H1 (cell line): Measurements from ENCODE around the gene SART1. TPM values are rescaled to one million over a fixed set of nuclear protein-coding genes. Genes with fewer than 3 reads are reported as not detected.

Experiments
- CTCF ChIA-PET: fragments of 300-600 bp; sonication (Branson Sonifier 250); formaldehyde crosslinking; loops from one replicate; lab custom pipeline; 2021; ENCODE audit not compliant: partially characterized antibody; lab: Charles Lee
- POLR2A ChIA-PET: fragments of 300-600 bp; sonication (Branson Sonifier 250); formaldehyde crosslinking; loops from one replicate; lab custom pipeline; 2021; ENCODE audit warnings: inconsistent platforms; ENCODE audit not compliant: partially characterized antibody; lab: Charles Lee
- DNase-seq, 2 experiments: peaks; one replicate each; pipeline versions ENCODE4 v3.0.0 to v3.0.0-alpha.2; 2010 to 2022; ENCODE audit warnings: low spot score in 2 of 2, low read depth in 1 of 2, mixed read lengths in 1 of 2
- FAIRE-seq: peaks from 2 replicates; lab custom pipeline; 2011; peaks lifted over from hg19 to GRCh38; lab: Jason Lieb, UNC
- H2AFZ ChIP-seq: 2 replicates; pipeline ENCODE4 v1.8.1; 2012; ENCODE audit warnings: low read length, inconsistent platforms
- H2AK5ac ChIP-seq: 2 replicates; pipeline ENCODE4 v1.6.1; 2013; ENCODE audit warnings: low read depth, low read length
- H2BK120ac ChIP-seq: replicated peaks from 2 replicates; pipeline ENCODE3; 2013; ENCODE audit warnings: low read depth, low read length, inconsistent platforms
- H2BK12ac ChIP-seq: 2 replicates; pipeline ENCODE4 v1.6.1; 2013; ENCODE audit warnings: low read depth, low read length
- H2BK15ac ChIP-seq: 2 replicates; pipeline ENCODE4 v1.6.1; 2013; ENCODE audit warnings: low read length
- H2BK20ac ChIP-seq: 2 replicates; pipeline ENCODE4 v1.6.1; 2013; ENCODE audit warnings: low read length
- H2BK5ac ChIP-seq: 2 replicates; pipeline ENCODE4 v1.6.1; 2013; ENCODE audit warnings: low read depth, low read length
- H3K14ac ChIP-seq: 2 replicates; pipeline ENCODE4 v1.6.1; 2013; ENCODE audit warnings: inconsistent platforms; ENCODE audit not compliant: insufficient read length
- H3K18ac ChIP-seq: 2 replicates; pipeline ENCODE4 v1.6.1; 2013; ENCODE audit warnings: low read length; ENCODE audit errors: extremely low read depth
- H3K23ac ChIP-seq: 2 replicates; pipeline ENCODE4 v1.6.1; 2013; ENCODE audit warnings: inconsistent platforms; ENCODE audit not compliant: insufficient read length
- H3K23me2 ChIP-seq: 2 replicates; pipeline ENCODE4 v1.6.1; 2013; ENCODE audit warnings: low read depth, low read length
- H3K27ac ChIP-seq: 2 replicates; pipeline ENCODE4 v1.6.1; 2011; ENCODE audit warnings: low read depth, low read length, inconsistent platforms
- H3K27me3 ChIP-seq, 4 experiments: replicated peaks in 1 of 4; 1 replicate in 1 of 4; 2 replicates in 3 of 4; pipeline versions ENCODE4 v1.6.1 to v1.8.1; 2011 to 2013; ENCODE audit warnings: low read length in 3 of 4, mild to moderate bottlenecking in 3 of 4, inconsistent platforms in 2 of 4, mixed read lengths in 2 of 4, moderate library complexity in 1 of 4; ENCODE audit not compliant: control insufficient read depth in 3 of 4, insufficient read depth in 3 of 4; ENCODE audit errors: extremely low read depth in 1 of 4
- H3K36me3 ChIP-seq, 4 experiments: 2 replicates each; pipeline versions ENCODE4 v1.6.1 to v1.8.1; 2011 to 2013; ENCODE audit warnings: mild to moderate bottlenecking in 4 of 4, low read length in 3 of 4, moderate library complexity in 2 of 4, control low read depth in 1 of 4, inconsistent platforms in 1 of 4; ENCODE audit not compliant: insufficient read depth in 4 of 4, control insufficient read depth in 2 of 4
- H3K4ac ChIP-seq: replicated peaks from 2 replicates; pipeline ENCODE3; 2013; ENCODE audit warnings: low read length, low read depth, mixed read lengths, inconsistent platforms; ENCODE audit not compliant: insufficient read length
- H3K4me1 ChIP-seq, 4 experiments: replicated peaks in 1 of 4; 1 replicate in 1 of 4; 2 replicates in 3 of 4; pipeline versions ENCODE4 v1.6.1 to v1.8.1; 2011 to 2013; ENCODE audit warnings: low read length in 3 of 4, inconsistent platforms in 2 of 4, mixed read lengths in 1 of 4; ENCODE audit not compliant: insufficient read depth in 4 of 4, control insufficient read depth in 3 of 4
- H3K4me2 ChIP-seq, 2 experiments: 2 replicates each; pipeline versions ENCODE4 v1.6.1 to v1.8.1; 2011 to 2013; ENCODE audit warnings: low read depth in 2 of 2, low read length in 2 of 2, control low read depth in 1 of 2, inconsistent platforms in 1 of 2, mild to moderate bottlenecking in 1 of 2; ENCODE audit not compliant: insufficient read depth in 1 of 2
- H3K4me3 ChIP-seq, 4 experiments: fragments of 200-600, 300-600 bp in 1 of 4; sonication (generic), shearing (Covaris generic), sonication (Bioruptor Twin) in 1 of 4; 2 replicates each; pipeline versions ENCODE4 v1.5.1 to v1.8.1; 2011 to 2016; ENCODE audit warnings: low read length in 4 of 4, low read depth in 3 of 4, control low read depth in 2 of 4, inconsistent platforms in 2 of 4, mild to moderate bottlenecking in 2 of 4, mixed read lengths in 1 of 4, moderate library complexity in 1 of 4; ENCODE audit not compliant: insufficient read depth in 2 of 4; ENCODE audit errors: extremely low read depth in 1 of 4
- H3K56ac ChIP-seq: replicated peaks from 2 replicates; pipeline ENCODE3; 2013; ENCODE audit warnings: low read depth, mild to moderate bottlenecking, mixed read lengths, low read length, inconsistent platforms; ENCODE audit not compliant: insufficient read length
- H3K79me1 ChIP-seq: 2 replicates; pipeline ENCODE4 v1.6.1; 2013; ENCODE audit warnings: low read depth, low read length, control low read depth
- H3K79me2 ChIP-seq, 2 experiments: 2 replicates each; pipeline versions ENCODE4 v1.6.1 to v1.8.1; 2012 to 2013; ENCODE audit warnings: low read length in 2 of 2, mild to moderate bottlenecking in 2 of 2, inconsistent platforms in 1 of 2; ENCODE audit not compliant: insufficient read depth in 2 of 2, control insufficient read depth in 1 of 2
- H3K9ac ChIP-seq, 4 experiments: replicated peaks in 1 of 4; 1 replicate in 1 of 4; 2 replicates in 3 of 4; pipeline versions ENCODE4 v1.6.1 to v1.8.1; 2011 to 2013; ENCODE audit warnings: low read depth in 3 of 4, low read length in 3 of 4, control low read depth in 2 of 4, mild to moderate bottlenecking in 2 of 4, moderate library complexity in 2 of 4, inconsistent platforms in 1 of 4; ENCODE audit errors: extremely low read depth in 1 of 4
- H3K9me3 ChIP-seq, 2 experiments: 2 replicates each; pipeline versions ENCODE4 v1.6.1 to v1.8.1; 2012 to 2013; ENCODE audit warnings: mild to moderate bottlenecking in 2 of 2, moderate library complexity in 2 of 2, control low read depth in 1 of 2, inconsistent platforms in 1 of 2, low read depth in 1 of 2, low read length in 1 of 2, mixed read lengths in 1 of 2; ENCODE audit not compliant: insufficient read depth in 2 of 2
- H4K20me1 ChIP-seq, 2 experiments: replicated peaks in 1 of 2; 2 replicates each; pipeline versions ENCODE3 to v1.8.1; 2011 to 2013; ENCODE audit warnings: inconsistent platforms in 2 of 2, low read length in 2 of 2, mild to moderate bottlenecking in 1 of 2; ENCODE audit not compliant: insufficient read depth in 2 of 2, control insufficient read depth in 1 of 2
- H4K5ac ChIP-seq: 2 replicates; pipeline ENCODE4 v1.6.1; 2013; ENCODE audit warnings: low read length, low read depth, mixed read lengths, inconsistent platforms; ENCODE audit not compliant: insufficient read length
- H4K8ac ChIP-seq: 2 replicates; pipeline ENCODE4 v1.8.0; 2013; ENCODE audit warnings: mild to moderate bottlenecking, moderate library complexity, low read length, inconsistent platforms; ENCODE audit not compliant: insufficient read depth; ENCODE audit errors: extremely low read depth
- H4K91ac ChIP-seq: replicated peaks from 2 replicates; pipeline ENCODE3; 2013; ENCODE audit warnings: low read length, mixed read lengths, inconsistent platforms; ENCODE audit not compliant: insufficient read length
- BCL11A ChIP-seq, 2 experiments: IDR thresholded peaks; one replicate each; pipeline ENCODE4 v1.6.1; 2011; ENCODE audit warnings: low read depth in 2 of 2, low read length in 2 of 2, mild to moderate bottlenecking in 2 of 2
- CHD1 ChIP-seq: IDR thresholded peaks from 2 replicates; pipeline ENCODE4 v1.6.1; 2012; ENCODE audit warnings: low read depth, low read length, improper control_type of control experiment
- GABPA ChIP-seq: IDR thresholded peaks from 2 replicates; pipeline ENCODE4 v1.6.1; 2011; ENCODE audit warnings: mild to moderate bottlenecking, low read length, moderate library complexity, borderline replicate concordance; ENCODE audit not compliant: insufficient read depth
- KDM1A ChIP-seq: fragments of 200-600, 300-600 bp; sonication (generic); IDR thresholded peaks from 2 replicates; pipeline ENCODE4 v1.7.1; 2016; ENCODE audit warnings: mild to moderate bottlenecking, low read length, borderline replicate concordance
- POU5F1 ChIP-seq: IDR thresholded peaks from 2 replicates; pipeline ENCODE4 v1.6.1; 2011; ENCODE audit warnings: low read depth, mild to moderate bottlenecking, low read length, moderate library complexity
- RNF2 ChIP-seq: fragments of 200-900, 300-1000 bp; sonication (generic); IDR thresholded peaks from 2 replicates; pipeline ENCODE4 v1.7.1; 2016; ENCODE audit warnings: borderline replicate concordance, low read depth, mild to moderate bottlenecking, antibody characterized with exemption, low read length; ENCODE audit not compliant: poor library complexity, severe bottlenecking; ENCODE audit errors: missing control alignments
- SRF ChIP-seq: IDR thresholded peaks from 2 replicates; pipeline ENCODE4 v1.6.1; 2011; ENCODE audit warnings: mild to moderate bottlenecking, low read depth, low read length, moderate library complexity
- WGBS, 2 experiments: shearing (Covaris generic) in 1 of 2; methylation state at CpG; one replicate each; pipeline versions ENCODE4 v1.1.6 to v1.1.7; 2013 to 2015; ENCODE audit warnings: low lambda C conversion rate in 2 of 2, mixed read lengths in 2 of 2, inconsistent platforms in 1 of 2, low coverage in 1 of 2, missing lambda C conversion rate in 1 of 2; ENCODE audit not compliant: insufficient replicate concordance in 2 of 2, insufficient coverage in 1 of 2, insufficient read length in 1 of 2; ENCODE audit errors: extremely low coverage in 1 of 2, missing lambda C conversion rate in 1 of 2; 5-methylcytosine and 5-hydroxymethylcytosine counted together
- polyA plus RNA-seq, 7 experiments: library from polyadenylated mRNA; depleted of rRNA in 3 of 7; stranded (reverse) in 5 of 7; unstranded in 2 of 7; fragments of >200 nt in 5 of 7; fragments of 200-250 nt in 2 of 7; gene quantifications; 1 replicate in 5 of 7; 2 replicates in 1 of 7; 4 replicates in 1 of 7; pipeline versions ENCODE4 v1.2.1 to v1.2.3, GENCODE V29; 2011 to 2013; ENCODE audit warnings: missing spikeins in 2 of 7, mixed read lengths in 2 of 7
- total RNA-seq: library from RNA; stranded (reverse); fragmentation: NEBNext Ultra II Directional; extraction: Animal tissue kit (Norgen Biotek cat#: 25700); gene quantifications from 2 replicates; pipeline ENCODE4 v1.2.1, GENCODE V29; 2021
- TF ChIP-seq, protein P1 (sequence below): IDR thresholded peaks from 2 replicates; pipeline ENCODE4 v1.6.1; 2012; ENCODE audit warnings: low read length, inconsistent platforms

Gene SART1
- total and polyA plus RNA-seq, 2 of the 8 experiments (the other 6 are each of a cell fraction or from before 2014, with no cell fraction given), result 9.7 to 46.1 TPM

DNA sequence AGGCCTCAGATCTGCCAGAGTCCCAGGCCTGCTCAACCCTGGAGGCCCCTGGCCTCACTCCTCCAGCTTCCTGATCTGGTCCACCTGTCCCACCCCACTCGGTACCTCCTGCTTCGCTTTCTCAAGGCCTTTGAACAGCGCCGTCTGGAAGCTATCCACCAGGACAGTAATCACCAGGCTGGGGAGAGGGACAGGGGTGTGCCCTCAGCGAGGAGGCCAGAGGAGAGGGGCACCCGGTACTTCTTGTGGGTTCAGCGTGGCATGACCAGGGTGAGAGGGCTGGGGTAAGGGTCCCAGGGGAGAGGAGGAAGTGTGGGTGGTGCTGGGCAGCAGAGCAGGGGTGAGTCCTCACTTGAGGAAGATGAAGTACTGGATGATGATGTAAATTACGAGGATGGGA lies 58.7 kb downstream of the SART1 start:
- no peak for DNase-seq
- 78% methylated on average over 8 of the region's 8 CpGs; no CpG with 5 or more reads in 1 of the 2 experiments for WGBS, 2 experiments
- no peak overlapping the region for H2AK5ac ChIP-seq
- TF ChIP-seq CHD1 (no peak), GABPA (no peak), KDM1A (no peak), RNF2 (no peak), POU5F1 (no peak), BCL11A (IDR thresholded peaks at IDR 0.05; ENCODE audit: low read depth in 2 of 2, low read length in 2 of 2) (no peak), SRF (no peak)
- TF ChIP-seq, protein P1, sequence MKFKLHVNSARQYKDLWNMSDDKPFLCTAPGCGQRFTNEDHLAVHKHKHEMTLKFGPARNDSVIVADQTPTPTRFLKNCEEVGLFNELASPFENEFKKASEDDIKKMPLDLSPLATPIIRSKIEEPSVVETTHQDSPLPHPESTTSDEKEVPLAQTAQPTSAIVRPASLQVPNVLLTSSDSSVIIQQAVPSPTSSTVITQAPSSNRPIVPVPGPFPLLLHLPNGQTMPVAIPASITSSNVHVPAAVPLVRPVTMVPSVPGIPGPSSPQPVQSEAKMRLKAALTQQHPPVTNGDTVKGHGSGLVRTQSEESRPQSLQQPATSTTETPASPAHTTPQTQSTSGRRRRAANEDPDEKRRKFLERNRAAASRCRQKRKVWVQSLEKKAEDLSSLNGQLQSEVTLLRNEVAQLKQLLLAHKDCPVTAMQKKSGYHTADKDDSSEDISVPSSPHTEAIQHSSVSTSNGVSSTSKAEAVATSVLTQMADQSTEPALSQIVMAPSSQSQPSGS, result no peak
- TF ChIP-seq, all 59 proteins: peak for 0
- H2BK120ac ChIP-seq, result no peak overlapping the region
- peaks cover 0 to 18% (median 5%) of the 10 kb centered on the region in 4 experiments; a peak in 4 of 7 replicates for H3K27me3 ChIP-seq
- H4K5ac ChIP-seq, result no peak overlapping the region
- no peak overlapping the region for H2AFZ ChIP-seq
- FAIRE-seq, result no peak
- ChIA-PET CTCF (interaction anchor here (0.8 to 1.7 kb wide), 2 partner anchors 9 to 25 kb away, joined by 4 to 7 read pairs; partner anchors contain the start of gene CST6), POLR2A (interaction anchor here (1.0 to 1.4 kb wide), 2 partner anchors 12 to 18 kb away, joined by 3 to 4 read pairs; partner anchors contain the start of gene BANF1)
- H3K4ac ChIP-seq, result no peak overlapping the region
- no peak overlapping the region for H2BK15ac ChIP-seq
- no peak overlapping the region for H4K91ac ChIP-seq
- H3K36me3 ChIP-seq, result no peaks in the 10 kb centered on the region
- no peak overlapping the region for H2BK20ac ChIP-seq
- H2BK12ac ChIP-seq, result no peak overlapping the region
- no peak overlapping the region for H3K27ac ChIP-seq
- no peaks in the 10 kb centered on the region for H4K20me1 ChIP-seq
- no peak overlapping the region for H3K4me3 ChIP-seq
- no peak overlapping the region for H3K9ac ChIP-seq
- no peak overlapping the region for H3K56ac ChIP-seq
- no peak overlapping the region for H2BK5ac ChIP-seq
- H3K9me3 ChIP-seq, result no peaks in the 10 kb centered on the region
- H3K14ac ChIP-seq, result no peak overlapping the region
- no peak overlapping the region for H3K23ac ChIP-seq
- H4K8ac ChIP-seq, result no peak overlapping the region
- no peak overlapping the region for H3K4me2 ChIP-seq
- H3K79me2 ChIP-seq, result no peaks in the 10 kb centered on the region
- no peaks in the 10 kb centered on the region for H3K79me1 ChIP-seq
- H3K18ac ChIP-seq, result no peak overlapping the region
- no peaks in the 10 kb centered on the region for H3K23me2 ChIP-seq
- H3K4me1 ChIP-seq, result peaks cover 0 to 3% (median 1%) of the 10 kb centered on the region in 4 experiments; a peak in 1 of 7 replicates
